HepG2 (cell line): ENCODE measurements around the gene VAMP2. TPM values are rescaled to one million over a fixed set of nuclear protein-coding genes. Genes with fewer than 3 reads are reported as not detected.

Experiments
- ARHGAP35 ChIP-seq: sonication (generic); formaldehyde crosslinking; IDR thresholded peaks from 2 replicates; pipeline ENCODE4 v1.9.0; 2022; ENCODE audit warnings: mild to moderate bottlenecking, inconsistent platforms, moderate library complexity, missing genetic modification reagents, borderline replicate concordance
- CBX1 ChIP-seq: IDR thresholded peaks from one replicate; pipeline ENCODE4 v1.6.1; 2016; ENCODE audit warnings: antibody characterized with exemption, low read depth
- CHD4 ChIP-seq: fragments of 200-600 bp; sonication (generic); IDR thresholded peaks from 2 replicates; pipeline ENCODE4 v1.7.0; 2017; ENCODE audit warnings: mild to moderate bottlenecking, low read length, borderline replicate concordance
- CSRNP2 ChIP-seq: sonication (generic); formaldehyde crosslinking; conservative IDR thresholded peaks from 2 replicates; pipeline ENCODE4 v1.8.0; 2022; ENCODE audit warnings: low read depth, missing genetic modification reagents
- HOXA5 ChIP-seq: sonication (generic); formaldehyde crosslinking; IDR thresholded peaks from 2 replicates; pipeline ENCODE4 v1.4.0; 2020; ENCODE audit warnings: missing genetic modification reagents
- KDM5B ChIP-seq: sonication (generic); formaldehyde crosslinking; IDR thresholded peaks from 2 replicates; pipeline ENCODE4 v1.4.0; 2020; ENCODE audit warnings: missing genetic modification reagents, mild to moderate bottlenecking, borderline replicate concordance
- KLF11 ChIP-seq: IDR thresholded peaks from 2 replicates; pipeline ENCODE4 v1.6.1; 2016; ENCODE audit warnings: missing compliant biosample characterization
- LRRFIP1 ChIP-seq: sonication (generic); formaldehyde crosslinking; conservative IDR thresholded peaks from 2 replicates; pipeline ENCODE4 v1.4.0; 2020; ENCODE audit warnings: missing genetic modification reagents
- MAFK ChIP-seq, 2 experiments: IDR thresholded peaks in 1 of 2; conservative IDR thresholded peaks in 1 of 2; 2 replicates each; pipeline ENCODE4 v1.6.1; 2011; ENCODE audit warnings: improper control_type of control experiment in 2 of 2, low read length in 2 of 2
- MED1 ChIP-seq: sonication (generic); formaldehyde crosslinking; IDR thresholded peaks from 2 replicates; pipeline ENCODE4 v1.4.0; 2020; ENCODE audit warnings: missing genetic modification reagents
- PCBP1 ChIP-seq: fragments of 200-400 bp; formaldehyde crosslinking; IDR thresholded peaks from 2 replicates; pipeline ENCODE4 v1.6.1; 2017; ENCODE audit warnings: mild to moderate bottlenecking, low read depth, low read length, borderline replicate concordance
- REXO4 ChIP-seq: sonication (generic); formaldehyde crosslinking; IDR thresholded peaks from 2 replicates; pipeline ENCODE4 v1.8.0; 2022; ENCODE audit warnings: missing genetic modification reagents, mild to moderate bottlenecking, borderline replicate concordance
- TSC22D2 ChIP-seq: sonication (generic); formaldehyde crosslinking; IDR thresholded peaks from 2 replicates; pipeline ENCODE4 v1.5.1; 2020; ENCODE audit warnings: missing genetic modification reagents, mild to moderate bottlenecking, borderline replicate concordance
- ZBTB8A ChIP-seq: sonication (generic); formaldehyde crosslinking; IDR thresholded peaks from 2 replicates; pipeline ENCODE4 v1.4.0; 2020; ENCODE audit warnings: mild to moderate bottlenecking, low read depth, missing genetic modification reagents, borderline replicate concordance
- ZNF121 ChIP-seq: sonication (generic); formaldehyde crosslinking; IDR thresholded peaks from 2 replicates; pipeline ENCODE4 v1.5.0; 2020; ENCODE audit warnings: mild to moderate bottlenecking, missing genetic modification reagents
- ZNF609 ChIP-seq: sonication (generic); formaldehyde crosslinking; IDR thresholded peaks from 2 replicates; pipeline ENCODE4 v1.4.0; 2020; ENCODE audit warnings: mild to moderate bottlenecking, missing genetic modification reagents, borderline replicate concordance
- ZZZ3 ChIP-seq: sonication (generic); formaldehyde crosslinking; IDR thresholded peaks from 2 replicates; pipeline ENCODE4 v1.4.0; 2020; ENCODE audit warnings: missing genetic modification reagents, mild to moderate bottlenecking, borderline replicate concordance
- polyA plus RNA-seq, 8 experiments: library from polyadenylated mRNA; depleted of rRNA in 3 of 8; stranded (reverse) in 7 of 8; unstranded in 1 of 8; fragments of >200 nt; fragmentation: Illumina TruSeq in 4 of 8; extraction: Trizol in 4 of 8; gene quantifications; 2 replicates each; pipeline versions ENCODE4 v1.2.1 to v1.2.3, GENCODE V29; 2011 to 2016; ENCODE audit warnings: low read depth in 4 of 8, missing spikeins in 1 of 8, mixed read lengths in 1 of 8; ENCODE audit not compliant: insufficient read depth in 1 of 8
- total RNA-seq, 5 experiments: library from RNA; depleted of rRNA; stranded (reverse); fragments of >200 nt; fragmentation: Illumina TruSeq; extraction: Trizol; gene quantifications; 2 replicates each; pipeline ENCODE4 v1.2.3, GENCODE V29; 2016; ENCODE audit warnings: low read depth in 1 of 5

Gene VAMP2
- total and polyA plus RNA-seq, 2 of the 13 experiments (the other 11 are each of a cell fraction or from before 2014, with no cell fraction given), result 3.9 to 17.2 TPM

DNA sequence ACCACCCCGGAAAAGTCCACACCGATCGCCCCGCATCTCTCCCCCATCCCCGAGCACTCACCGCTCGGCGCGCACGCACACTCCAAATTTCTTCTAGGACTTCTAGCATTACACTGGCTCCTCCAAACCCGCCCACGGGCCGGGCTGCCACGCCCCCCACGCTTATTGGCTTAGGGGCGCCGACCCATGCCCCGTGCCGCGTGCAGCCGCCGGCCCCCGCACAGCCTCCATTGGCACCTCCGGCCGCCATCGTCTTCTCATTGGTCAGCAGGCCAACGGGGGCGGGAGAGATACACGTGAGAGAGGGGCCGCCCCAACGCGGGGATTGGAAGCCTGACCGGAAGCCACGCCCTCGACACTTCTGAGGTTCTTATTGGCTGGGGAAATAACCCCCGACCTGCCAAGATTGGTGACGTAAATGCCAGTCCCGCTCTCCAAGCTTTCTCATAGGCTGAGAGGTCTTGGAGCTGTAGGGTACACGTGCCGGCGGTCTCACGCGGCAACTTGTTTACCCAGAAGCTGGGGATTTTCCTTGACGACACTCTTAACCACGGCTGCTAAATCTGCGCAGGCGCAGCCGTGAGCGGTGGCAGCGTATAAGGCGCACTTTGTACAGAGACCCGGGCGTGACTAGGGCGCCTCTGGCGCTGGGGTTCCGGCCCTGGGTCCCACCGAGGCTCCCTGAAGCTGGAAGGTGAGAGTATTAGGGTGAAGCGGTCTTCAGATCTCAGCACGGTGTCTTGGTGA lies 6.3 kb downstream of the VAMP2 start (continued):
- TF ChIP-seq CSRNP2 (CRISPR knock-in tag) (no peak), CBX1 (no peak), HOXA5 (no peak; the same call in 1 of the 2 replicates), TSC22D2 (no peak), MED1 (CRISPR knock-in tag) (peak; percentile 52), PCBP1 (no peak), MAFK (conservative IDR thresholded peaks at IDR 0.05 in 1 of 2, IDR thresholded peaks at IDR 0.05 in 1 of 2; ENCODE audit: low read length in 2 of 2) (no peak), ZBTB8A (no peak), ARHGAP35 (CRISPR knock-in tag) (no peak), ZZZ3 (CRISPR knock-in tag) (no peak), REXO4 (CRISPR knock-in tag) (no peak), CHD4 (no peak), LRRFIP1 (CRISPR knock-in tag) (no peak), ZNF609 (peak; percentile 18; the same call in 1 of the 2 replicates), KLF11 (no peak), KDM5B (no peak), ZNF121 (CRISPR knock-in tag) (no peak)
